NOMO-1 treated with dmso at 0.1 percent for 144 hours (cell line): Measurements from ENCODE around the gene TBPL1.
"Not testable (repeated sequence)": the region's sequence is repeated elsewhere in the genome, so short reads cannot be mapped to it uniquely, and the experiment has no call there.

Experiments
- DNase-seq: peaks from one replicate; lab custom pipeline; 2025; ENCODE audit not compliant: unreplicated experiment; lab: John Stamatoyannopoulos, UW

The TBPL1 gene

DNA sequence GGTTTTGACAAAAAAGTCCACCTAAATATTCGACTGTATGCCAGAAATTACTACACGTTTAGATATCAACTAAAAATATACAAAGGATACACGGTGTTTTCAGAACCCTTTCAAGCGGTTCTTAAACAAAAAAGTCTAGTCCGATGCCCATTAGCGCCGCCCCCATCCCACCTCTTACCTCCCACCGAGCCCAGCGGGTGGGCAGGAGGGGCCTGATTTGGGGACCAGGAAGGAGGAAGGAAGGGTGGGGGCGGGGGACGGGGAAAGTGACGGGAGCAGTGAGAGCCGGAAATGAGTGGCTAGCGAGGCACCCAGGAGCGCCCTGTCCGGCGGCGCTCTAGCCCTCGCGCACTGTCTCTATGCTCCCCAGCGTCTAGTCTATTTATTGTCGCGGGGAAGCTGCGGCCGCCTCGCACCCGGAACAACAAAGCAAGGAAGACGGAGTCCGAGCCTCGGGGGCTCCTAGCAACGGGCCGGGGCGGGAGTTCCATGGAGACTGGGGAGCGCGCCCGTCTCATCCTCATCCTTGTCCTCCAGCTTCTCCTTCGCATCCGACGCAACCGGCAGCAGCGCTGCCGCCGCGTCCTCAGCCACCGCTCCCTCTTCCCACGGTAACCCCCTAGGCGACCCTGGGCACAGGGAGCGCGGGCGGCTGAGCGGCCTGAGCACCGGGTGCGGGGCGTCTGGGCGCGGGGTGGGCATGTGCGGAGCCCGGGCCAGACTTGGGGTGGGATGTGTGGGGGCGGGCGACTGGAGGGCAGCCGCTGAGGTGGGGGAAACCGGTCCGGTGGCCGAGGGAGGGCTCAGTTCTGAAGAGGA lies at the start of gene TBPL1:
Gene TBPL1 (plus strand): TSS at position 410 of the 819 bp plus-strand sequence. CDS start 26,902 bp downstream, outside the sequence.
- peak; percentile 90 for DNase-seq

DNA sequence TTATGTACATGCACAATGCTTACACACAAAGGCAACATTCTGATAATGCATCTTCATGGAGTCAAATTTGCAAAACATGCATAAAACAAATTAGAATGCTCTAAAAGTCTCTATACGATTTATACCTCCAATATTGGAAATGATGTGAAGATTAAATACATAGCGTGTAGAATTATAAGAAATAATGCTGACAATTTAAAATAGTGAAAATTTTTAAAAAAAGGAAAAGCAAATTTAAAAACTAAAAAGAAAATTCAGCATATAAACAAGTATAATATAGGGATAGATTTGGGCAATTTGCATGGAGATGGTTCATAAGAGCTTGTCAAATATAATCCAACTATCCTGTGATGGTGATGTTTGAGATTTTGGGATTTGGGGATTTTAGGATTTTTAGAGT lies 49.2 kb upstream of the TBPL1 start:
- DNase-seq = no peak

DNA sequence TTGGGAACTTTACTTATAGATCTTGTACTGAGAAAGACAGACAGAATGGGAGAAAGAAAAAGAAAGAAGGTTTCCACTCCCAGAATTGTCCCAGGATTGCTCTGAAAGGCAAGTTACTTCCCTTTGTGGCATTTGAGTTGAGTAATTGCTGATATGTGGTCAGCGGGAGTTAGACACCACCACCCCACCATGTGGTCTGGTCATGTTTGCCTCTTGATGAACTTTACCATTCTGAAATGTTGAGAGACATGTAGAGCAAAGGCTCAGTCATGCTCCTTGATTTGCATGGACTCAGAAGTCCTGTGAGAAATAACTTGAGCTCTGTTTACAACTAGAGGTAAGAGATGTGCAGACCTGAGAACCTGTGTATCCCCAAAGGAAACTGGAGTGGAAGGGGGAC lies 47.0 kb upstream of the TBPL1 start:
- peak; percentile 8 for DNase-seq

DNA sequence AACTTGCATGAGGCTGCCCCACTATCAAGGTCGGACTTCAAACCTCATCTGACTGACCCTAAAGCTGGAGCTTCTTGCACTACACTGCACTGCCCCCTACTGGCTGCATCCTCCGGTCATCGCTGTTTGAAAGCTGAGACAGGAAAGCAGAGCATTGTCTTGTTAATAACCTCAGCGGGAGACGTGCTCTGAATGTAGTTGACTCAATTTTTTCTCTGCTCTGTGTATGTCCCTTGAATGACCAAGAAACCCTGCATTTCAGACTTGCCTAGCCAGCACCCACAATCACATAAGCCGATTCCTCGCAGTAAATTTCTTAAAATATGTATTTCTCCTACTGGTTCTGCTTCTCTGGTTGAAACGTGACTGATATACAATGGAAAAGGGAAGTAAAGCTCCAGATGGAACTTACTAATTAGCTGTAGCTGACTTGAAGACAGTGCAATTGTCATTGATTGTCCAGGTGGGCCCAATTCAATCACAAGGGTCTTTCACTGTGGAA lies 36.3 kb upstream of the TBPL1 start:
- DNase-seq = peak; percentile 53

DNA sequence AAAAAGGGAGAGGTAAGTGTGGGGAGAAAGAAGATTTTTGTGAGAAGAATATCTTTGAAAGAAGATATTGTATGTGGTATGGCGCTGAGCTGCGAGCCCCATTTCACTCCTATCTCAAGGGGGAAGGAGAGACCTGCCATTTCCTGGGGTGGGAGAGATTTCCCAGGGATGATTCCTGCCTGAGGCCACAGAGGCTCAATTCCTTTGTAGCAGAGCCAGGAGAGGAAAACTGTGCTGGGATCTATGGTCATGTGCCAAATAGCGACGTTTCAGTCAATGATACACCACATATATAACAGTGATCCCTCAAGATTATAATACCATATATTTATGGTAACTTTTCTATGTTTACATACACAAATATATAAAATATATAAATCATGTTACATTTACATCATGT lies 35.2 kb upstream of the TBPL1 start:
- no peak for DNase-seq

DNA sequence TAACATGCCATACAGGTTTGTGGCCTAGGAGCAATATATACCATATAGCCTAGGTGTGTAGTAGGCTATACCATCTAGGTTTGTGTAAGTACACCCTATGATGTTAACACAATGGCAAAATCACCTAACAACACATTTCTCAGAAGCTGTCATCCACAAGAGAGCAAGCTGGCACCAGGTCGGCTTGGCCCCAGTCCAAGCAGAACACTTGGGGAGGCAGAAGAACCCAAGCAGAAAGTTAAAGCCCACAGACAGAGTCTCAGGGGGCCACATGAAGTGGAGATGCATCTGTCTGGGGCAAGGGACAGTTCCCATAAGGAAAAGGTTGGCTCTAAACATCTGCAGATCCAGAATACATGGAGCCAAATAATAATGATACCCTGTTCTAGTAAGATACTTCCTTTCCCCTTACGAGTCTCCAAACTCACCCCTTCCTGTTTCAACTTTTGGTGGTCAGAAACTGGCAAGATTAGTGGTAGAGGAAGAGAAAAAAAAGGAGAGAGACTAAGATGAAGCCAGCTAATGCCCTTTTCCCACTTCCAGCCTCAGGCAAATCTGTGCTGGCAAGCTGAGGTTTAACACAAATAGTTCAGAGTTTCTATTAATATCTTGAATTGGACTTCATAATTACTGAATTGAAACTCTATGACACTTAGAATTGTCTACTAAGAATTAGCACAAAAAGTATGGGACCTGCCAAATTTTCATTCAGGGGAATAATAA lies 34.7 kb upstream of the TBPL1 start:
- no peak for DNase-seq

DNA sequence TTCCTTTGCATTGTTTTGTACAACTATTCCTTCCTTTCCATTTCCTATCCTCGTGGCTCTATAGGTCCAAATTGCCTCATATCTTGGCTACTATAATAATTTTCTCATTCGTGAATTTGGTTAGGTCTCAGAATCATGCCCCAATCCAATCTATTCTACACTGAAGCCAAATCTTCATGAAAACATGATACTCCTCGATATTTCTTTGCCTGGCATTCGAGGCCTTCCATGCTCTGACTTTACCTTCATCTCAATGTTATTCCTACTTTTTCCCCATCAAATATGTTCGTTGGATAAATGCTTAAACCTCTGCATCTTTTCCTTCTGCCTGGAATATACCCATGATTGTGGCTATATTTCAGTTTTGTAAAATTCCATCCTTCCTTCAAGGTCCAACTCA lies 33.7 kb upstream of the TBPL1 start:
- DNase-seq = no peak

DNA sequence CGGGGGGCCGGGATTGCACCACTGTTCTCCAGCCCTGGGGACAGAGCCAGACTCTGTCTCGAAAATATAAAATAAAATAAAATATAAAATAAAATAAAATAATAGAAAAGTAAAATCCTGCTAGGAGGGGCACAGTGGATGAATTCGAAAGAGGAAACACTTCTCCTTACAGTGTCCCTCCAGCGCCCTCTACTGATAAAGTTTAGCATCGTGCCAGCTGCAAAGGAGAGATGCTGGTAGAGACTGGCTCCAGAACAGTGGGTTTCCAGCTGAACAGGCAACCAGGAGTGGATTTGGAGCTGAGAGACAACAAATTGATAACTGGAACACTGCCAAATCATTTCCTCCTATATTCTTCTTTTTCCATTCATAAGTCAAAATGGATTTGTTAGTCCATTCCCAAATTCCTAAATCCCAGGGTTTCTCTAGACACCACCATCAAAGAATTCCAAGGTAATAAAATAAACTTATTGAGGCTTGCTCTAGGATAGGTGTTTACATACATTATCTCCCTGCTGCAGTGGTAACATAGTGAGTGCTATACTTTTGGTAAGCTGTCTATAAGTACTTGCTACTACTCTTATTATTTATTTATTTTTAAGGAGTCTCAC lies 31.7 kb upstream of the TBPL1 start:
- DNase-seq = peak; percentile 2

DNA sequence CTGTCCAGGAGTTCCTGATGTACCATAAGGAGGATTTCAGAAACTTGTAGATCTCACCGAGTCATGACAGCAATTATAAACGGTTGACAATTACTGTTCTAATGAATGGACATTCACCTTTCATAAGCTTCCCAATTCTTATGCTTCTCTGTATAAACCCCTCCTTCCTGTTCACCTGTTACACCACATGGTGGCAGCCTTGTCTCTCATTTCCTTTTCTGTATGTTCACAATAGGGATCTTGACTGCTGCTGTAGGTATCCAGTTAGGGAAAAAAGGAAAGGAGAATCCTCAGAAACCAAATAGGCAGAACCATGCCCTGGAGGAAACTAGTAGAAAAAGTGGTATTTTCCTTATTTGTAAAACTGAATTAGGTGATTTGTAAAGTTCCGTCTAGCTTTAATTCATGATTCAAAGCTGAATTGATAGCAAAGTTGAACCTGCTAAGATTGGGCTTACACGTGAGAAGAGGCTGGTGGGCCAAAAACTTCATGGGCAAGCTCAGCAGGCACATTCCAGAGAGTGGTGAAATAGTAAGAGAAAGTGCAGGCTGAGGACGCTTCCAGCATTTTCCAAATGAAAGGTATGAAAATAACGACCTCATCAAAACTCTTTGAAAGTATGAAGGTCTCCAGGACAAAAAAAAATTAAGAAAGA lies 29.0 kb upstream of the TBPL1 start:
- peak; percentile 34 for DNase-seq

DNA sequence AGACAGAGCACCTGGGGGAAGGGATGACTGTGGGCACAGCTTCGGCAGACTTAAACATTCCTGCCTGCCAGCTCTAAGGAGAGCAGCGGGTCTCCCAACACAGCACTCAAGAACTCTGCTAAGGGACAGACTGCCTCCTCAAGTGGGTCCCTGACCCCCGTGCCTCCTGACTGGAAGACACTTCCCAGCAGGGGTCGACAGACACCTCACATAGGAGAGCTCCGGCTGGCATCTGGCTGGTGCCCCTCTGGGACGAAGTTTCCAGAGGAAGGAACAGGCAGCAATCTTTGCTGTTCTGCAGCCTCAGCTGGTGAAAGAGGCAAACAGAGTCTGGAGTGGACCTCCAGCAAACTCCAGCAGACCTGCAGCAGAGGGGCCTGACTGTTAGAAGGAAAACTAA lies 21.8 kb upstream of the TBPL1 start:
- not testable (repeated sequence) for DNase-seq

DNA sequence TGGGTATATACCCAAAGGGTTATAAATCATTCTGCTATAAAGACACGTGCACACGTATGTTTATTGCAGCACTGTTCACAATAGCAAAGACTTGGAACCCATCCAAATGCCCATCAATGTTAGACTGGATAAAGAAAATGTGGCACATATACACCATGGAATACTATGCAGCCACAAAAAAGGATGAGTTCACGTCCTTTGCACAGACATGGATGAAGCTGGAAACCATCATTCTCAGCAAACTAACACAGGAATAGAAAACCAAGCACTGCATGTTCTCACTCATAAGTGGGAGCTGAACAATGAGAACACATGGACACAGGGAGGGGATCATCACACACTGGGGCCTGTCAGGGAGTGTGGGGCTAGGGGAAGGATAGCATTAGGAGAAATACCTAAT lies 16.7 kb upstream of the TBPL1 start:
- not testable (repeated sequence) for DNase-seq

DNA sequence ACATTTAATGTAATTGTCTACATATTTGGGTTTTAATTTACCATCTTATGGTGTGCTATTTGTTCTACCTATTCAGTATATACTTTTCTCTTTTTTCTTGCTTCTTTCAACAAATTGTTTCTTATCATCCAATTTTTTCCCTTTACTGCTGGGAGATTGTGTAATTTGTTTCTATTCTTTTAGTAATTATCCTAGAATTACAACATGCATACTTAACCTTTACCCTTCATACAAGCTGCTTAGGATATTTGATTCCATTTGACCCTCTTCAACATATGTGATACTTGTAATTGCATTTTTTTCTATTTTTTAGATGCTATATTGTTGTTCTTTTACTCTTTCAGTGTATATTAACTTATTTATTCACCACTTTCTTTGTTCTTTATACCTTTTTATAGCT lies 15.1 kb upstream of the TBPL1 start:
- no peak for DNase-seq

DNA sequence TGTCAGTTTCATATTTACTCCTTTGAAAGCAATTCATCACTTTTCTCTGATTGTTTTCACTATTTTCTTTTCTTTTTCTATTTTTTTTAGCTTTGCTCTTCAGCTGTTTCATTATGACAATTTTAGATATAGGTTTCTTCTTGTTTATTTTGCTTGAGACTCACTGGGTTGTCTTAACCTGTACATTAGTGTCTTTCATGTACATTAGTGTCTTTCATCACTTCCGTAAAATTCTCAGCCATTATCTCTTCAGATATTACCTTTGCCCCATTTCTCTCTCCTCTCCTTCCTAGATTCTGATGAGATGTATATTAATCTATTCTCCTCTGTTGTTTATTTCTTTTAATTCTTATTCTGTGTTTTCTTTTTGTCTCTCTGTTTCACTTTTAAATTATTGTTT lies 14.5 kb upstream of the TBPL1 start:
- no peak for DNase-seq

DNA sequence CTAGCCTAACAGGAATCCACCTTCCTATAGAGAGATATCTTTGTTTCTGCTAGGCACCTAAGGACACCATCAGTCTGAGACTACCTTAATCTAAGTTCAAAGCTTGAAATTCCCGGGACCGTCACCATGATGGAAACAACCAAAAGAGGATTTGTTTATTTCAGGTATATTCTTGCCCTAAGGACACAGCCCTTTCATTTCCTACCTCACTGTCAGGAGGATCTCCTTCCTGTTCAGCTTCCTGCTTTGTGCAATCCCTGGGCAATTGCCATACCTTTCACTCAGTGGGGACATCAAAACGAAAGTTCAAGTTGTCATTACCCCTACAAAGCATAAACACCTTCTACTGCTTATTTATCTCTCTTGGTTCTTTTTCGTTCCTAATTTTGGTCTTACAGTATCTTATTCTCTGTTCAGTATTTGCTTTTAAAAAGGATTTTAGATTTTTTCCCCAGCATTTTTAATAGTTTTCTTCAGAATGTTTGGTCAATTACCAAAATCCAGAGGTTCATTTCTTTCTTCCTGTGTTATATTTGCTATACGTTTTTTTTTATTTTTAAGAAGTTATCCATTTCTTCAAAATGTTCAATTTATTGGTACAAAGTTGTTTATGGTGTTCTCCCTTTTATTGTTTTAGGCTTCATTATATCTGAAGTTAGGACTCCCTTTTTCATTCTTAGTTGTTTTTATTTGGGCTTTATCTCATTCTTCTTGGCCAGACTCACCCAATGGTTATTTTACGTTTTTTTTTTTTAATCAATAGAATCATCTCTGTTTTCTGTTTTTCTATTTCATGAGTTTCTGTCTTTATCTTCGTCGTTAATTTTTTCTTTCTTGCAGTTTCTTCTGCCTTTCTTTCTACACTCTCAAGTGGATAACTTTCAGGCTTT lies 13.0 kb upstream of the TBPL1 start:
- DNase-seq = no peak

DNA sequence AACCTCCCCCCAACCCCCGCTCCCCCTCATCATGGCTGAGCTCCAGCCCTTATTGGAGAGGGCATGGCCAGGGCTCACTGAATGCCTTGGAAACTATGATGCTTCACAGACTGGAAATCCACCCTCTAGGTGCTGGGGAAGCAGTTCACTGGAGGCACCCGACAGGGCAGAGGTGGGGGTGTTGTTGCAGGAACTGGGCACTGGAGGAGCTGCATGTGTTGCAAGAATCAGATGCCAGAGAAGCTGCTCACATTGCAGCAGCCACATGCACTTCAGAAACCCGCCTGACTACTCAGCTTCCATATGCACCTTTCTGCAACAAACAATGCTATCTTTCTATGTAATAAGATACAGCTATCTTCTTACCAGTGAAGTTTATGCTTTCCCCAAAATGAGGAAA lies 7.9 kb upstream of the TBPL1 start:
- no peak for DNase-seq

DNA sequence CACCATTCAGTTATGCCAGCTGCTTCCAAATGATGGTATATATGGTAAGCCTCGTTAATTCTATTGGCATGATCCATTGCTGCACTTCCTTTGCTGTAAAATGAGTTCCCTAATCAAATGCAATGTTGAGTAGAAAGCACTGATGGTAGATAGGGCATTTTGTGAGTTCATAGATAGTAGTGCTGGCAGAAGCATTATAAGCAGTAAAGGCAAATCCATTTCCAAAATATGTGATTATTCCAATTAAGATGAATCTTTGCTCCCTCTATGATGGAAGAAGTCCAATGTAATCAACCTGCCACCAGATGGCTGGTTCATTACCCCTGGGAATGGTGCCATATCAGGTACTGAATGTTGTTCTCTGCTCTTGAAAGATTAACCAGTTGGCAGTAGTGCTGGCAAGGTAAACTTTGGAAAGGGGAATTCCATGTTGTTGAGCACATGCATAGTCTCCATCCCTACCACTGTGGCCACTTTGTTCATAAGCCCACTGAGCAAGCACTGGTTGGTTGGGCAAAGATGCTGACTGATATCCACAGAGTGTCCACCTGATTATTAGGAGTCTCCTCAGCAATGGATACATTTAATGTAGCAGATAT lies 5.6 kb upstream of the TBPL1 start:
- DNase-seq = no peak

DNA sequence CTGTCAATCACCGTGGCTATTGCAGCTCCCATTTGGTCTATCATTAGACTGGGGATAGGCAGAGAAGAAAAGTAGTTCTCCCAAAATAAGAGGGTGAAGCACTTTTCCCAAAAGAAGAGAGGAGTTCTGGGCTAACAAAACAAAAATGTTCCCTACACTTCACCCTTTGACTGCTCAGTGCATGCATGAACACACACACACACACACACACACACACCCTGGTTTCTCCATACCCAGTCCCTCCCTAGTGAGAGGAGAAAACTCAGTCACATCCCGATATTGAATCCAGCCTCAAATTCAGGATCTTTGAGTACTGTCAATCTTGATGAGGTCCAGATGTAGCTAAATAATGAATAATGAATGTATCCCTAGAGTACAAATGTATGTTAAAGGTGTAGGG lies 4.6 kb upstream of the TBPL1 start:
- no peak for DNase-seq

DNA sequence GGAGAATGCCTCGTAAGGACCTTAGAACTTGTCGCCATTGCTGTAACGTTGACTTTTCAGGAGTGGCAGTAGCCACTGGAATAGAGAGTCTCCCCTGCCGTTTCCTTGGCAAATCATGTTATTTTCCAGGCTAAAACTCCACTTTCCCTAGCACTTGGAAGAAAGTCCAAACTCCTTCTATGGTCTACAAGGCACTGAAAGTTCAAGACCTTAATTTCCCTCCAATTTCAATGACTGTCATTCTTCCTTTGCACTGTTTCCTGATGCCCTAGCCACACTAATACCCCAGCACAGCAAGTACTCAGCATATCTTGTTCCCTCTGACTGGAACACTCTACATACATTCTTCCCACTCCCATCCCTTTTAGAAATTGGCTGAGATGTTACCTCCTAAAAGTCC lies 1.8 kb upstream of the TBPL1 start:
- no peak for DNase-seq

DNA sequence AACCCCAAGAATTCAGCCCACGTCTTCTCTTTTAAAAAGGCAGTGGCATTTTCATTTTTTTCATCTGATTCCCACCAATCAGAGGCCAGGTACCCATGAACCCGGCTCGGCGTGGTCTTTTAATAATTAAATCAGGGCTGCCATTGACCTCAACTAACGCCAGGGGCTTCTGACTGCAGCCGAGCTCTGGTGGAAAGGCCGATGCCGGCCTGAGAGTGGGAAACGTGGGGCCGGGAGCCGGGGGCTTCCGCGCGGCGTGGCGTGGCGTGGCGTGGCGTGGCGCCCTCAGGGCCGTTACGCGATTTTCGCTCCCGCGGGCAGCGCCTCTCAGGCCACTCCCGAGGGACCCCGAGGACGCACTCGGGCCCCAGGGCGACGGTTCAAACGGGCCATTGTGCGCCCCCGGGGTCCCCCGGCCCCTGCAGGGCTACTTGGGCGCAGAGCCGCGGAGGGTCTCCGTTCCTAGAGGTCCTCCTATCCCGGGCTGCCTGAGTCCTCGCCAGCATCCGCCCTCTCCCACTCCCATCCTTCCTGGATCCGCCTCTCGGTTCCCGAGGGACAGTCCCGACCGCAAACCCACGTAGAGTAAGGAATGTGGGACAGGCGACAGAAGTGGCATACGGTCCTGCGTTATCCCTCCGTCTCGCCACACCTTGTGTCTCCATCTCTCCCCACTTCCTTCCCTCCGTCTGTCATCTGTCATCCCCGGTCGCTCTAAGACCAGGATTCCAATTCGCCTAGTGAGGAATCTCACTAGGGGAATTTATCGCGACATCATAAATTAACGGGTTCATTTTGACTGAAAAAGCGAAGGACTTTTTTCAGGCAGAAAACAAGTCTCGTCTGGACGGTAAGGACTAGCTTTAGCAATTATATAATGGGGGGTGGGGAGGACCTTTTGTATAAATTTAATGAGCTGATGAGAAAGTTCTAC lies 876 bp upstream of the TBPL1 start:
- DNase-seq = peak; percentile 33
